Measurements from ENCODE around the gene NFKBIB.

Gene NFKBIB, protein sequence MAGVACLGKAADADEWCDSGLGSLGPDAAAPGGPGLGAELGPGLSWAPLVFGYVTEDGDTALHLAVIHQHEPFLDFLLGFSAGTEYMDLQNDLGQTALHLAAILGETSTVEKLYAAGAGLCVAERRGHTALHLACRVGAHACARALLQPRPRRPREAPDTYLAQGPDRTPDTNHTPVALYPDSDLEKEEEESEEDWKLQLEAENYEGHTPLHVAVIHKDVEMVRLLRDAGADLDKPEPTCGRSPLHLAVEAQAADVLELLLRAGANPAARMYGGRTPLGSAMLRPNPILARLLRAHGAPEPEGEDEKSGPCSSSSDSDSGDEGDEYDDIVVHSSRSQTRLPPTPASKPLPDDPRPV

DNA sequence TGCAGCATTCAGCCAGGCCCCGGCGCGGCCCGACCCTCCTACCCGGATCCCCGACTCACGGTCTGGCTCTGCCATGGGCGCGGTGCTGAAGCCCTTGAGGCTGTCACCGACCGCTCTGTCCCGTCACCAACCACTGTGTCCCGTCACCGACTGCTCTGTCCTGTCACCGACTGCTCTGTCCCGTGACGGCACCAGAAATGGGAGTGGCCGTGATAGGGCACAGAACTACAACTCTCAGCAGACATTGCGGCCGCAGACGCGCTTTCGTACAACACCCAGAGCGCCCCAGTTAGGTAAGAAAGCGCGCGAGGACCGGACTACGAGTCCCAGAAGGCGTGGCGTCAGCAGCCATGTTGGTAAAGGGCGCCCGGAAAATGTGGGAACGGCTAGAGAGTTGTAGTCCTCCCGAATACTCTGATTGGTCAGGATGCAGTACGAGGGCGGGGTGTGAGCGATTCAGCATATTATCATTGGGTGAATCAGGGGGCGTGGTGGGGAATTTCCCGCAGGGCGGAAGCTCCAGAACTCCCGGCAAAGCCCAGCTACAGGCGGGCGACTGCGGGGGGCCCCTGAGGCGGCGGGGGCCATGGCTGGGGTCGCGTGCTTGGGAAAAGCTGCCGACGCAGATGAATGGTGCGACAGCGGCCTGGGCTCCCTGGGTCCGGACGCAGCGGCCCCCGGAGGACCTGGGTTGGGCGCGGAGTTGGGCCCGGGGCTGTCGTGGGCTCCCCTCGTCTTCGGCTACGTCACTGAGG lies at the start of gene NFKBIB, which contains the start of gene SIRT2:
TSS of gene NFKBIB (plus strand) at position 523 of the 755 bp plus-strand sequence. CDS start at position 587, 64 bp downstream.
TSS of gene SIRT2 (minus strand) at position 172 of the 755 bp plus-strand sequence. CDS start at position 75, 97 bp downstream.
- H3K9me2 ChIP-seq (replicated peaks; ENCODE audit: insufficient read depth, low read length): no peaks in the 10 kb centered on the region
- H3K4me3 ChIP-seq (ENCODE audit: insufficient read depth, low read length, poor library complexity, severe bottlenecking): peak within 1 kb of the TSS; percentile 97
- peaks cover 31% of the 10 kb centered on the region for H3K79me2 ChIP-seq (ENCODE audit: insufficient read depth, low read length)
- H2AFZ ChIP-seq (ENCODE audit: low read depth, low read length, severe bottlenecking): peak within 1 kb of the TSS; percentile 67
- peak within 1 kb of the TSS; percentile 71 for H3K9ac ChIP-seq (ENCODE audit: low read length)
- H3K27me3 ChIP-seq (ENCODE audit: low read length): no peaks in the 10 kb centered on the region
- H3K4me2 ChIP-seq (ENCODE audit: low read depth, low read length, poor library complexity, severe bottlenecking): peak within 1 kb of the TSS; percentile 92
- no peaks in the 10 kb centered on the region for H3K9me3 ChIP-seq (ENCODE audit: insufficient read depth, low read length)
- TF ChIP-seq, protein P1, sequence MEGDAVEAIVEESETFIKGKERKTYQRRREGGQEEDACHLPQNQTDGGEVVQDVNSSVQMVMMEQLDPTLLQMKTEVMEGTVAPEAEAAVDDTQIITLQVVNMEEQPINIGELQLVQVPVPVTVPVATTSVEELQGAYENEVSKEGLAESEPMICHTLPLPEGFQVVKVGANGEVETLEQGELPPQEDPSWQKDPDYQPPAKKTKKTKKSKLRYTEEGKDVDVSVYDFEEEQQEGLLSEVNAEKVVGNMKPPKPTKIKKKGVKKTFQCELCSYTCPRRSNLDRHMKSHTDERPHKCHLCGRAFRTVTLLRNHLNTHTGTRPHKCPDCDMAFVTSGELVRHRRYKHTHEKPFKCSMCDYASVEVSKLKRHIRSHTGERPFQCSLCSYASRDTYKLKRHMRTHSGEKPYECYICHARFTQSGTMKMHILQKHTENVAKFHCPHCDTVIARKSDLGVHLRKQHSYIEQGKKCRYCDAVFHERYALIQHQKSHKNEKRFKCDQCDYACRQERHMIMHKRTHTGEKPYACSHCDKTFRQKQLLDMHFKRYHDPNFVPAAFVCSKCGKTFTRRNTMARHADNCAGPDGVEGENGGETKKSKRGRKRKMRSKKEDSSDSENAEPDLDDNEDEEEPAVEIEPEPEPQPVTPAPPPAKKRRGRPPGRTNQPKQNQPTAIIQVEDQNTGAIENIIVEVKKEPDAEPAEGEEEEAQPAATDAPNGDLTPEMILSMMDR (IDR thresholded peaks at IDR 0.05; ENCODE audit: insufficient read depth, low read length, poor library complexity, severe bottlenecking): no peak
- no peak for TF ChIP-seq EZH2phosphoT487 (conservative IDR thresholded peaks at IDR 0.05; ENCODE audit: low read length)
- peak within 1 kb of the TSS; percentile 31; the same call in 1 of the 2 replicates for H3K27ac ChIP-seq (ENCODE audit: low read depth, low read length)
- H3K36me3 ChIP-seq (ENCODE audit: low read length): no peaks in the 10 kb centered on the region
- H4K20me1 ChIP-seq (ENCODE audit: low read depth, low read length): no peaks in the 10 kb centered on the region
- H3F3A ChIP-seq (ENCODE audit: insufficient read depth): no peaks in the 10 kb centered on the region; the same call in 1 of the 2 replicates

DNA sequence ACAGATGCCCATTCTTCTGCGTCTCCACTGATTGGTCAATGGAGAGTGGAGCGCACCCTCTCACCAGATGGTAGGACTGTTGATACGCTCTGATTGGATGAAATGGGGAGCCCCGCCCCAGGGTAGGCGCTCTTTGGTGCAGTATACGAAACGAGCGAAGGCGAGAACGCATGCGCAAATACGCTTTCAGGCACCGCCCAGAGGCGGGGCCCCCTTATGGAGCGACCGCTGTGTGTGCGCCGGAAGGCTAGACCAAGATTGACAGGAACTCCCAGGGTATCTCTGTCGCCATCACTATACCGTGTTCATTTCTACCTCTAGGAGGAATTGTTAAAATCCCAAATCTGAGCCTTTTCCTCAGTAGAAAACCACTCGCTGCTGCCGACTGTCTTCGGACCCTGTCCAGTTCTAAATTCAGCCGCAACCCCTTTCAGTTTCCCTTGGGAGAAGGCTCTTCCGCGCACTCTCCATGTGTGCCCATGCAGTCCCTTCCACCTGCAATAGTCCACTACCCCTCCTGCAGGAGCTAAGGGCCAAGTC lies 49.3 kb upstream of the NFKBIB start:
- Histone ChIP-seq H3K4me3 (ENCODE audit: insufficient read depth, low read length, poor library complexity, severe bottlenecking) (peak overlapping the region; percentile 46), H3K36me3 (ENCODE audit: low read length) (peaks cover 26% of the 10 kb centered on the region), H3K79me2 (ENCODE audit: insufficient read depth, low read length) (peaks cover 43% of the 10 kb centered on the region), H3F3A (ENCODE audit: insufficient read depth) (peaks cover 25% of the 10 kb centered on the region), H3K9me2 (replicated peaks; ENCODE audit: insufficient read depth, low read length) (no peaks in the 10 kb centered on the region), H3K4me2 (ENCODE audit: low read depth, low read length, poor library complexity, severe bottlenecking) (peak overlapping the region; percentile 73), H4K20me1 (ENCODE audit: low read depth, low read length) (peaks cover 27% of the 10 kb centered on the region), H3K27me3 (ENCODE audit: low read length) (no peaks in the 10 kb centered on the region), H2AFZ (ENCODE audit: low read depth, low read length, severe bottlenecking) (no peak overlapping the region), H3K9me3 (ENCODE audit: insufficient read depth, low read length) (no peaks in the 10 kb centered on the region), H3K9ac (ENCODE audit: low read length) (peak overlapping the region; percentile 70), H3K27ac (ENCODE audit: low read depth, low read length) (peak overlapping the region; percentile 90)
- TF ChIP-seq, protein P1 (IDR thresholded peaks at IDR 0.05; ENCODE audit: insufficient read depth, low read length, poor library complexity, severe bottlenecking): no peak
- no peak for TF ChIP-seq EZH2phosphoT487 (conservative IDR thresholded peaks at IDR 0.05; ENCODE audit: low read length)

DNA sequence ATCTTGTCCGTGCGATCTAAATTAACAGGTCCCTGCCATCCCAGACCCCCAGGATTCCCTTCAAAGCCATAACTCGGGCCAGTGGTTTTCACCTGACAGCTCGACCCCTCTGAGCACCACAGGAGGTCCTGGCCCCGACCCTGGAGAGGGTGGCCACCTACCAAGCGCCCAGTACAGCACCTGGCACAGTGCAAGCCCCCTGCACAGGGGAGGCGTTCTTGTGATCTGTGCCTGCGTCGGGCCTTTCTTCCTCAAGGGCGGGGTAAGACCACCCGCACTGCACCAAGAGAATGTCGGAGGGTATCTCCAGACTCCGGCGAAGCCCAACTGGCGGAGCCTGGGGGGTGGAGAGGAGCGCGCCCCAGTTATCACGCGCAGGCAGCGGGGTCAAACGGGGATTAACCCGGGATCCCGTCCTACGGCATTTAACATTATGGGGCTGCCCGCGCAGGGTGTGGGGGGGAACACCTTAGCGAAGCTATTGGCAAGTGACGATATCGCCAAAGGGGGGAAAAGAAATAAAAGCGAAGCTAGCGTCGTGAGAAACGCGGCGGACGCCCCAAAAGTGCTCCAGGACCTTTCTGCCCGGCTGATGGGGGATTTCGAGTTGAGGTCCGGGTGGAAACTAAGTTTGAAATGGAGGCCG lies 48.7 kb upstream of the NFKBIB start:
- H3K4me3 ChIP-seq (ENCODE audit: insufficient read depth, low read length, poor library complexity, severe bottlenecking): peak overlapping the region; percentile 46
- H3K27ac ChIP-seq (ENCODE audit: low read depth, low read length): peak overlapping the region; percentile 90
- no peaks in the 10 kb centered on the region for H3K9me3 ChIP-seq (ENCODE audit: insufficient read depth, low read length)
- H3K36me3 ChIP-seq (ENCODE audit: low read length): peaks cover 21% of the 10 kb centered on the region
- H3K27me3 ChIP-seq (ENCODE audit: low read length): no peaks in the 10 kb centered on the region
- peak overlapping the region; percentile 73 for H3K4me2 ChIP-seq (ENCODE audit: low read depth, low read length, poor library complexity, severe bottlenecking)
- H3K79me2 ChIP-seq (ENCODE audit: insufficient read depth, low read length): peaks cover 37% of the 10 kb centered on the region
- no peaks in the 10 kb centered on the region for H3K9me2 ChIP-seq (replicated peaks; ENCODE audit: insufficient read depth, low read length)
- peaks cover 21% of the 10 kb centered on the region; the same call in 1 of the 2 replicates for H4K20me1 ChIP-seq (ENCODE audit: low read depth, low read length)
- H3F3A ChIP-seq (ENCODE audit: insufficient read depth): peaks cover 25% of the 10 kb centered on the region
- TF ChIP-seq, protein P1 (IDR thresholded peaks at IDR 0.05; ENCODE audit: insufficient read depth, low read length, poor library complexity, severe bottlenecking): no peak
- no peak for TF ChIP-seq EZH2phosphoT487 (conservative IDR thresholded peaks at IDR 0.05; ENCODE audit: low read length)
- peak overlapping the region; percentile 70 for H3K9ac ChIP-seq (ENCODE audit: low read length)
- H2AFZ ChIP-seq (ENCODE audit: low read depth, low read length, severe bottlenecking): no peak overlapping the region

All from SU-DHL-6 (cell line).